ENCODE results near the gene GHDC.
"Not testable (repeated sequence)": the region's sequence is repeated elsewhere in the genome, so short reads cannot be mapped to it uniquely, and the experiment has no call there.

The GHDC gene

GRCh38 chr17:42155614-42156045 lies 38.7 kb downstream of the GHDC start:
- Histone ChIP-seq H4K91ac (ENCODE audit: low read depth, low read length, poor library complexity) (no peak overlapping the region), H3K18ac (ENCODE audit: low read length) (no peak overlapping the region), H3K79me1 (ENCODE audit: low read depth, low read length) (peaks cover 11% of the 10 kb centered on the region), H3K9ac (ENCODE audit: low read depth, low read length, poor library complexity) (no peak overlapping the region), H3K23ac (ENCODE audit: low read depth, low read length, poor library complexity) (no peak overlapping the region), H3K14ac (ENCODE audit: low read length) (no peak overlapping the region), H3K4ac (ENCODE audit: low read length) (no peak overlapping the region), H3K27me3 (ENCODE audit: control insufficient read depth in 3 of 3, insufficient read depth in 3 of 3, low read depth in 1 of 3, low read length in 3 of 3) (no peaks in the 10 kb centered on the region), H4K8ac (ENCODE audit: low read depth, low read length) (no peak overlapping the region), H2BK120ac (ENCODE audit: low read depth, low read length) (no peak overlapping the region), H3K9me3 (replicated peaks in 1 of 2; ENCODE audit: control insufficient read depth in 2 of 2, insufficient read depth in 1 of 2, low read depth in 1 of 2, low read length in 2 of 2) (no peaks in the 10 kb centered on the region), H3K27ac (replicated peaks; ENCODE audit: low read length) (no peak overlapping the region), H3K4me1 (ENCODE audit: control insufficient read depth in 2 of 2, insufficient read depth in 1 of 2, low read depth in 1 of 2, low read length in 2 of 2) (peaks cover 12 to 22% of the 10 kb centered on the region in 2 donors), H2BK15ac (ENCODE audit: low read length) (peak overlapping the region; percentile 21), H2AK5ac (ENCODE audit: low read depth, low read length) (peak overlapping the region; percentile 88), H3K4me2 (ENCODE audit: insufficient read depth, low read length, poor library complexity, severe bottlenecking) (peak overlapping the region; percentile 47), H2BK12ac (ENCODE audit: low read length) (no peak overlapping the region), H3K4me3 (ENCODE audit: low read length in 2 of 2) (peak overlapping the region; percentile 28 to 71), H2AFZ (ENCODE audit: low read length) (peak overlapping the region; percentile 77), H2BK5ac (ENCODE audit: low read length) (no peak overlapping the region), H3K36me3 (replicated peaks in 1 of 2; ENCODE audit: control insufficient read depth in 2 of 2, insufficient read depth in 2 of 2, low read length in 2 of 2) (peaks cover 0 to 15% of the 10 kb centered on the region in 2 donors)
- no peak for DNase-seq (ENCODE audit: low spot score)
- WGBS, 2 donors (ENCODE audit: extremely low coverage in 2 of 2, insufficient read length in 2 of 2, insufficient replicate concordance in 1 of 2), result no CpG with 5 or more reads among the region's 17 CpGs

GRCh38 chr17:42153919-42154742 lies 40.2 kb downstream of the GHDC start:
- H3K27me3 ChIP-seq (ENCODE audit: control insufficient read depth in 3 of 3, insufficient read depth in 3 of 3, low read depth in 1 of 3, low read length in 3 of 3), result no peaks in the 10 kb centered on the region
- peak overlapping the region; percentile 75 for H2AK5ac ChIP-seq (ENCODE audit: low read depth, low read length)
- H3K9me3 ChIP-seq (replicated peaks in 1 of 2; ENCODE audit: control insufficient read depth in 2 of 2, insufficient read depth in 1 of 2, low read depth in 1 of 2, low read length in 2 of 2), result no peaks in the 10 kb centered on the region
- no peak overlapping the region for H3K4ac ChIP-seq (ENCODE audit: low read length)
- H4K8ac ChIP-seq (ENCODE audit: low read depth, low read length), result peak overlapping the region; percentile 21
- peak overlapping the region; percentile 87 for H2AFZ ChIP-seq (ENCODE audit: low read length)
- peak overlapping the region; percentile 89 for H3K4me2 ChIP-seq (ENCODE audit: insufficient read depth, low read length, poor library complexity, severe bottlenecking)
- H3K4me1 ChIP-seq (ENCODE audit: control insufficient read depth in 2 of 2, insufficient read depth in 1 of 2, low read depth in 1 of 2, low read length in 2 of 2), result peaks cover 9 to 10% of the 10 kb centered on the region in 2 donors
- peak overlapping the region; percentile 87 to 97 for H3K4me3 ChIP-seq (ENCODE audit: low read length in 2 of 2)
- no peak overlapping the region for H4K91ac ChIP-seq (ENCODE audit: low read depth, low read length, poor library complexity)
- H3K27ac ChIP-seq (replicated peaks; ENCODE audit: low read length), result no peak overlapping the region
- H3K36me3 ChIP-seq (replicated peaks in 1 of 2; ENCODE audit: control insufficient read depth in 2 of 2, insufficient read depth in 2 of 2, low read length in 2 of 2), result peaks cover 0 to 26% of the 10 kb centered on the region in 2 donors
- peak overlapping the region; percentile 96 for H3K18ac ChIP-seq (ENCODE audit: low read length)
- H3K79me1 ChIP-seq (ENCODE audit: low read depth, low read length), result peaks cover 11% of the 10 kb centered on the region
- no peak overlapping the region for H2BK5ac ChIP-seq (ENCODE audit: low read length)
- no peak overlapping the region for H2BK12ac ChIP-seq (ENCODE audit: low read length)
- H2BK120ac ChIP-seq (ENCODE audit: low read depth, low read length), result no peak overlapping the region
- DNase-seq (ENCODE audit: low spot score), result no peak
- H3K9ac ChIP-seq (ENCODE audit: low read depth, low read length, poor library complexity), result peak overlapping the region; percentile 93
- H3K14ac ChIP-seq (ENCODE audit: low read length), result peak overlapping the region; percentile 87
- no peak overlapping the region for H3K23ac ChIP-seq (ENCODE audit: low read depth, low read length, poor library complexity)
- H2BK15ac ChIP-seq (ENCODE audit: low read length), result no peak overlapping the region
- whole genome bisulfite sequencing, 2 donors (ENCODE audit: extremely low coverage in 2 of 2, insufficient read length in 2 of 2, insufficient replicate concordance in 1 of 2), result no CpG with 5 or more reads among the region's 15 CpGs

- WGBS, 2 donors (ENCODE audit: extremely low coverage in 2 of 2, insufficient read length in 2 of 2, insufficient replicate concordance in 1 of 2), result no CpG with 5 or more reads among the region's 13 CpGs
- H3K79me1 ChIP-seq (ENCODE audit: low read depth, low read length), result peaks cover 2% of the 10 kb centered on the region
- H2BK15ac ChIP-seq (ENCODE audit: low read length), result no peak overlapping the region
- H3K9ac ChIP-seq (ENCODE audit: low read depth, low read length, poor library complexity), result no peak overlapping the region
- H2BK120ac ChIP-seq (ENCODE audit: low read depth, low read length), result no peak overlapping the region
- no peak overlapping the region for H3K4me3 ChIP-seq (ENCODE audit: low read length in 2 of 2)
- no peak overlapping the region for H2AFZ ChIP-seq (ENCODE audit: low read length)
- H3K4me2 ChIP-seq (ENCODE audit: insufficient read depth, low read length, poor library complexity, severe bottlenecking), result no peak overlapping the region
- no peak overlapping the region for H2BK5ac ChIP-seq (ENCODE audit: low read length)
- H3K27ac ChIP-seq (replicated peaks; ENCODE audit: low read length), result no peak overlapping the region
- peaks cover 10 to 11% of the 10 kb centered on the region in 2 donors for H3K4me1 ChIP-seq (ENCODE audit: control insufficient read depth in 2 of 2, insufficient read depth in 1 of 2, low read depth in 1 of 2, low read length in 2 of 2)
- H3K27me3 ChIP-seq (ENCODE audit: control insufficient read depth in 3 of 3, insufficient read depth in 3 of 3, low read depth in 1 of 3, low read length in 3 of 3), result no peaks in the 10 kb centered on the region
- no peak overlapping the region for H2AK5ac ChIP-seq (ENCODE audit: low read depth, low read length)
- no peak overlapping the region for H3K14ac ChIP-seq (ENCODE audit: low read length)
- H3K36me3 ChIP-seq (replicated peaks in 1 of 2; ENCODE audit: control insufficient read depth in 2 of 2, insufficient read depth in 2 of 2, low read length in 2 of 2), result peaks cover 3 to 58% of the 10 kb centered on the region in 2 donors
- H4K8ac ChIP-seq (ENCODE audit: low read depth, low read length), result no peak overlapping the region
- no peak overlapping the region for H3K18ac ChIP-seq (ENCODE audit: low read length)
- H4K91ac ChIP-seq (ENCODE audit: low read depth, low read length, poor library complexity), result no peak overlapping the region
- no peak overlapping the region for H3K23ac ChIP-seq (ENCODE audit: low read depth, low read length, poor library complexity)
- no peaks in the 10 kb centered on the region for H3K9me3 ChIP-seq (replicated peaks in 1 of 2; ENCODE audit: control insufficient read depth in 2 of 2, insufficient read depth in 1 of 2, low read depth in 1 of 2, low read length in 2 of 2)
- no peak for DNase-seq (ENCODE audit: low spot score)
- H2BK12ac ChIP-seq (ENCODE audit: low read length), result no peak overlapping the region
- H3K4ac ChIP-seq (ENCODE audit: low read length), result no peak overlapping the region
Observed at GRCh38 chr17:42146911-42147607, 47.2 kb downstream of the GHDC start.

- H3K9me3 ChIP-seq (replicated peaks in 1 of 2; ENCODE audit: control insufficient read depth in 2 of 2, insufficient read depth in 1 of 2, low read depth in 1 of 2, low read length in 2 of 2); H2BK120ac ChIP-seq (ENCODE audit: low read depth, low read length); H3K9ac ChIP-seq (ENCODE audit: low read depth, low read length, poor library complexity); DNase-seq (ENCODE audit: low spot score); H4K91ac ChIP-seq (ENCODE audit: low read depth, low read length, poor library complexity); H3K4ac ChIP-seq (ENCODE audit: low read length); H3K4me2 ChIP-seq (ENCODE audit: insufficient read depth, low read length, poor library complexity, severe bottlenecking); H3K4me3 ChIP-seq (ENCODE audit: low read length in 2 of 2); H3K79me1 ChIP-seq (ENCODE audit: low read depth, low read length); H3K23ac ChIP-seq (ENCODE audit: low read depth, low read length, poor library complexity); H4K8ac ChIP-seq (ENCODE audit: low read depth, low read length); H3K18ac ChIP-seq (ENCODE audit: low read length); H3K27me3 ChIP-seq (ENCODE audit: control insufficient read depth in 3 of 3, insufficient read depth in 3 of 3, low read depth in 1 of 3, low read length in 3 of 3); H2AFZ ChIP-seq (ENCODE audit: low read length); H2BK15ac ChIP-seq (ENCODE audit: low read length); H2BK5ac ChIP-seq (ENCODE audit: low read length); H2AK5ac ChIP-seq (ENCODE audit: low read depth, low read length); H2BK12ac ChIP-seq (ENCODE audit: low read length); H3K14ac ChIP-seq (ENCODE audit: low read length): not testable (repeated sequence)
- H3K4me1 ChIP-seq (ENCODE audit: control insufficient read depth in 2 of 2, insufficient read depth in 1 of 2, low read depth in 1 of 2, low read length in 2 of 2), result peaks cover 7 to 18% of the 10 kb centered on the region in 2 donors
- WGBS, 2 donors (ENCODE audit: extremely low coverage in 2 of 2, insufficient read length in 2 of 2, insufficient replicate concordance in 1 of 2), result no CpG with 5 or more reads among the region's 4 CpGs
- peaks cover 6 to 39% of the 10 kb centered on the region in 2 donors for H3K36me3 ChIP-seq (replicated peaks in 1 of 2; ENCODE audit: control insufficient read depth in 2 of 2, insufficient read depth in 2 of 2, low read length in 2 of 2)
- peak overlapping the region; percentile 71 for H3K27ac ChIP-seq (replicated peaks; ENCODE audit: low read length)
Observed at GRCh38 chr17:42143138-42143537, 51.2 kb downstream of the GHDC start.
